GM21367 (cell line): ENCODE data around the gene SLC25A43.
A peak's percentile ranks its signal among the peaks of the same experiment; 100 is the strongest.
"Not testable (repeated sequence)": the region's sequence is repeated elsewhere in the genome, so short reads cannot be mapped to it uniquely, and the experiment has no call there.

Experiments
- ATAC-seq: cut with Tn5 transposase; IDR thresholded peaks from one replicate; pipeline ENCODE4 v1.9.1; 2021; ENCODE audit not compliant: unreplicated experiment

The SLC25A43 gene

DNA sequence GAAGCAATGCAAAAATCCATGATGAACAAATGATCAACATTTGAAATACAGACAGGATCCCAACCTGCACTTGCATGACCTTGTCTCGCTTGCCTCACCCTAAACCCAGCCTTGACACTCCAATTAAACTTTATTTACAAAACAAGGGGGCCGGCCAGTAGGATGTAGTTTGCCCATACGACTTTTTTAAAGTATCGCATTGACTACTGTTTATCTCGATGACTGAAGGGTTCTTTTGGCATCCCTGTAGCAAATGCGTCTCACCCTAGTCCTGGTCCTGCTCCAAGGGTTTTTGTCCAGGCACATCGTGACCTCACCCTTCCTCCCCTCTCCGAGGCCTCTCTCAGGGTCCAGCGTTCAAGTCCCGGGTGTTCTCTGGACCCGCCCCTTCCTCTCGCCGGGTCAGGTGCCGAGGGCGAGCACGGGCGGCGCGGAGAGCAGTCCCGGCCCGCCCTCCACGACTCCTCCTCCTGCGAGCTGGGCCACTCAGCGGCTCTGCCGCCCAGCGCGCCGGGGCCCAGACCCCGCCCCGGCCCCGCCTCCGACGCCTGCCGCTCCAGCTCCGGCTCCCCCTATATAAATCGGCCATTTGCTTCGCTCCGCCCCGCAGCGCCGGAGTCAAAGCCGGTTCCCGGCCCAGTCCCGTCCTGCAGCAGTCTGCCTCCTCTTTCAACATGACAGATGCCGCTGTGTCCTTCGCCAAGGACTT, 68.9 kb downstream of the SLC25A43 start, which contains the start of gene SLC25A5:
Gene SLC25A5 (plus strand): TSS at position 603 of the 709 bp plus-strand sequence. CDS start 72 bp downstream, at position 675.
- ATAC-seq, result peak; percentile 85

- ATAC-seq, result peak; percentile 62
These were observed 69.6 kb downstream of the SLC25A43 start for GRCh38 chrX:119468551-119469312.

DNA sequence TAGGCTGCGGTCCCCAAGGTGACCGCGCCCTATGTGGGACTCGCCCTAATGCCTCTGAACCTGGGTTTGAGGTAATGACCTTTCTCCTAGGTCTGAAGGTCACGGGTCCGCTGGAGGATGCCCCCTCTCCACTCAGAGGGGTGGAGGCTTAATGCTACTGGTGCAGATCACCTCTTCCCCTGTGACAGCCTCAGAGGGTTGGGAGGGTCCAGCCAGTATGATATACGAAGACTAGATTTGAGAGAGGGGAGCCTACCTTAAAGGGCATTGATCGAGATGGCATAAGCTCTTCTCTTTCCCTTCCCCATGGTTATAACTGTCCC, 70.1 kb downstream of the SLC25A43 start:
- no peak for ATAC-seq

GRCh38 chrX:119474615-119475388, 75.7 kb downstream of the SLC25A43 start:
- no peak for ATAC-seq

- ATAC-seq, result no peak
These were observed 76.4 kb downstream of the SLC25A43 start for GRCh38 chrX:119475389-119476101.

GRCh38 chrX:119477812-119478232, 78.7 kb downstream of the SLC25A43 start:
- no peak for ATAC-seq

DNA sequence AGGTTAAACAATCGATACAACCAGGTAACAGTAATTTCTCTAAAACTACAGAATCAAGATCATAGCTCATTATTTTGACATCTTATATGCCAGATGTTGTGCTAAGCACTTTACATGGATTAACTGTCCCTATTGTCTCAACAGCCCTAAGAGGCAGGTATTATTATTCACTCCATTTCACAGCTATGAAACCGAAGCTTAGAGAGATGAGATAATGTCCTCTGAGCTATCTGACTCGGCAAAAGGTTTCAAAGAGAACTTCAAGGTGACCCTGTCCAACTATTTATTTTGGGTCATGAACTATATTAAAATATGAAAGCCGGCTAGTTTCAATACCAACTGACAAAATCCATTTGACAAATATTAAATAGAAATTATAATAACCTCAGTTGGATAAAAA, 79.4 kb downstream of the SLC25A43 start:
- no peak for ATAC-seq

GRCh38 chrX:119479845-119480244, 80.7 kb downstream of the SLC25A43 start:
- ATAC-seq, result no peak

DNA sequence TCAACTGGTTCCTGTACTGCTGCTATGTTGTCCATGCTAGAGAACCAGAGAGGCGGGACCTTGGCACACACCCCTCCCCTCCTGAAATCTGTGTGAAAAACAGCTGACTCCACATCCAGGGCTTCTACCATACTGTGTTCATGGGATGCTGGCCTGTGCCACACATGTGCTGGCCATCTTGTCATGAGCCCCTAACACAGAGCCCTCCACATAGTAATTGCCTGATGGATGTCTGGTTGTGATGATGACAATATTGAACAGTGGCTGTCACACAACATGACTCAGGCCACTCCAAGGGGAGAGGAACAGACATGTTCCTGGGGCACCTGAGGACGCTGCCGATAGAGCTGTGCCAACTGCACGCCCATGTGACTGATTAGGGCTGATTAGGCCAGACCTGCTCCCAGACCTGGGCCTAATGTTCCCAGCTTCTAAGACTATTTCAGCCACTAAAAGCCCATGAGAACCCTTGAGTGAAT, 82.2 kb downstream of the SLC25A43 start:
- ATAC-seq, result no peak

DNA sequence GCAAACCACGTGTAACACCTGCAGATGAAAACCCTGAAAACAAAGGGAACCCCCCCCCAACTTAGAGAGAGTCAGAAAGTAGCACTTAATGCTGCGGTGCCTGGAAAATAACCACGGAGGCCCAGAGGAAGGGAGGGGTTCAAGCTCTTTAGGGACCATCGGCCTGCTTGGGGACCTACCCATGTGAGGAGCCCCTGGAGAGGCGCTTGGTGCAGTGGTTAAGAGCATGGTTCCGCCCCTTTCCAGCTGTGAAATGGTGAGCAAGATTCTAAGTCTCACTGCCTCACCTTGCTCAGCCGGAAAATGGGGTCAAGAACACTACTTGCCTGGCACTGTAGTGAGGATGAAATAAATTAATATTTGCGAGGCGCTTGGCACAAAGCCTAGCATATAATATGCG, 82.9 kb downstream of the SLC25A43 start:
- no peak for ATAC-seq

- ATAC-seq, result peak; percentile 79
These were observed 83.6 kb downstream of the SLC25A43 start for GRCh38 chrX:119482481-119483480.

GRCh38 chrX:119486745-119487144, 87.6 kb downstream of the SLC25A43 start:
- ATAC-seq, result no peak

GRCh38 chrX:119487766-119488165, 88.6 kb downstream of the SLC25A43 start:
- not testable (repeated sequence) for ATAC-seq

DNA sequence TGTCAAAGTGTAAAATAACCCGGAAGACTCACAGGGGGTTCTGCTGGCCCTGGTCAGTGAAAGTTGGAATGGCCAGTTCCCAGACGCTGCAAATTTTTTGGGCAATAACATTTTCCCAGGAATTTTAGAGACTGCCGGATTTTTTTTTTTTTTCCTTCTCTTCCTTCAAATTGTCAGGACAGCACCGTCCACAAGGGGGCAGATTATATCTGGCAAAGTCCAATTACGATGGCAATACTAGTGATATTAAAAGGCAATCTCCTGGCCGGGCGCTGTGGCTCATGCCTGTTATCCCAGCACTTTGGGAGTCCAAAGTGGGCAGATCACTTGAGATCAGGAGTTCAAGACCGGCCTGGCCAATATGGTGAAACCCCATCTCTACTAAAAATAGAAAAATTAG, 89.6 kb downstream of the SLC25A43 start:
- no peak for ATAC-seq

GRCh38 chrX:119489212-119490074, 90.3 kb downstream of the SLC25A43 start:
- ATAC-seq, result no peak

DNA sequence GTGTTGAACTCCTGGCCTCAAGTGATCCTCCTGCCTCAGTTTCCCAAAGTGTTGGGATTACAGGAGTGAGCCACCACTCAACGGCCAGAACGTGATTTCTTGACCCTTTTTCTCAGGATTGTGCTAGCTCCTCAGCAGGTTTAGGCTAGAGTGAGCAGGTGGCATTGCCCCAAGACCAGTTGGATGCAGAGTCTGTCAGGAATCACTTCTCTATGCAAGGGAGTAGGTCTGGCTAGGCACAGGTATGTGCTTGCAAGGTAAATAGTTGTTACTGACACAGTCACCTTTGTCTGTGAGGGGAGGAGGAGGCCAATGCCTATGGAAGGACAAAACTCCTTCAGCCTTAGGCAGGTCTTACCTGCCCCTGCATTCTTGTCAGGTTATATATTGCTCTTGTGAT, 93.3 kb downstream of the SLC25A43 start:
- no peak for ATAC-seq

- not testable (repeated sequence) for ATAC-seq
These were observed 94.8 kb downstream of the SLC25A43 start for GRCh38 chrX:119493851-119494495.
